Peyer's patch (tissue), 4 donors: ENCODE results near the gene APOE.

Experiments
- POLR2A ChIP-seq, 2 donors: fragments of 450-650 bp; IDR thresholded peaks; one replicate each; pipeline ENCODE4 v1.5.1; 2017; ENCODE audit warnings: antibody characterized with exemption in 2 of 2, mild to moderate bottlenecking in 2 of 2, moderate library complexity in 2 of 2
- TF ChIP-seq, protein P1 (sequence below), 6 experiments: fragments of 450-650 bp in 4 of 6; fragments of 200-600 bp in 2 of 6; sonication (generic) in 1 of 6; IDR thresholded peaks; one replicate each; pipeline ENCODE4 v1.5.1; 2017 to 2019; ENCODE audit warnings: antibody characterized with exemption in 6 of 6, mild to moderate bottlenecking in 3 of 6, moderate library complexity in 1 of 6

DNA sequence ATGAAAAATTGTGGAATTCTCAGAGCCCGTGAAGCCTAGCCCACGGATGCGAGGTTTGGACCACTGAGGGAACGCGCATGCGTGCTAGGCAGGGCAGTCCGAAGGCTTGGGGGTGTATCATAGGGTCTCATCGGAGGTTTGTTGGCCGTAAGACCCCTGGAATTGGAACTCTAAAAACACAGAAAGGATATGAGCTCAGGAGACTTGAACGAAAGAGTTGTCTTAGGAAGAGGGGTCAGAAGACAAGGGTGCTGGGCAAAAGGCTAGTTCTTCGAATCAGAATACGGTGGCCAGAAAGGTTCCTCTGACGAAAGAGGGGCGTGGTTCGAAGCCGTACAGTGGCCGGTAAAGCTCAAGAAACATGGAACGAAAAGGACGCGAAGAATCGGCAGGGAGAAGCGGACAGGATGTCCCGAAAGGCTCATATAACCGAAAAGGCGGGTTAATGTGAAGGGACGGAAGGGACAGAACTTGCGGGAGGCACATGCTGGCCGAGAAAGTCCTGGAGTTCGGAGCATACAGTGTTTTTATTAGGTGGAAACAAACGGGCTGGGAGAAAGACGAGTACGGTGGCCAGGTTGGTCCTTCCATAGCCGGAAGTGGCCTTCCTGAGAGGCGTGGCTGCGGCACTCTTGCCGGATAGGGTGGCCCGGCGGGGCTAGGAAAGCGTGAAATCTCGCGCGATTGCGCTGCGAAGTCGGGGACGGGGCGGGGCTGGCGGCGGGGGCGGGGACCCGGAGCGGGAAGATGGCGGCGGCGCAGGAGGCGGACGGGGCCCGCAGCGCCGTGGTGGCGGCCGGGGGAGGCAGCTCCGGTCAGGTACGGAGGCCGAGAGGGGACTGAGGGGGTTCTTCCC is 49.3 kb downstream of the APOE start, which contains the start of gene CLPTM1:
- TF ChIP-seq, protein P1, sequence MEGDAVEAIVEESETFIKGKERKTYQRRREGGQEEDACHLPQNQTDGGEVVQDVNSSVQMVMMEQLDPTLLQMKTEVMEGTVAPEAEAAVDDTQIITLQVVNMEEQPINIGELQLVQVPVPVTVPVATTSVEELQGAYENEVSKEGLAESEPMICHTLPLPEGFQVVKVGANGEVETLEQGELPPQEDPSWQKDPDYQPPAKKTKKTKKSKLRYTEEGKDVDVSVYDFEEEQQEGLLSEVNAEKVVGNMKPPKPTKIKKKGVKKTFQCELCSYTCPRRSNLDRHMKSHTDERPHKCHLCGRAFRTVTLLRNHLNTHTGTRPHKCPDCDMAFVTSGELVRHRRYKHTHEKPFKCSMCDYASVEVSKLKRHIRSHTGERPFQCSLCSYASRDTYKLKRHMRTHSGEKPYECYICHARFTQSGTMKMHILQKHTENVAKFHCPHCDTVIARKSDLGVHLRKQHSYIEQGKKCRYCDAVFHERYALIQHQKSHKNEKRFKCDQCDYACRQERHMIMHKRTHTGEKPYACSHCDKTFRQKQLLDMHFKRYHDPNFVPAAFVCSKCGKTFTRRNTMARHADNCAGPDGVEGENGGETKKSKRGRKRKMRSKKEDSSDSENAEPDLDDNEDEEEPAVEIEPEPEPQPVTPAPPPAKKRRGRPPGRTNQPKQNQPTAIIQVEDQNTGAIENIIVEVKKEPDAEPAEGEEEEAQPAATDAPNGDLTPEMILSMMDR (IDR thresholded peaks at IDR 0.05), result peak in 2 of 6 experiments; percentile 5 to 24
- TF ChIP-seq POLR2A (IDR thresholded peaks at IDR 0.05), result peak; percentile 65 to 69
